GOT3 (cell line): Measurements from ENCODE around the gene ANTXRL.
"Not testable (repeated sequence)": the region's sequence is repeated elsewhere in the genome, so short reads cannot be mapped to it uniquely, and the experiment has no call there.

ENCODE experiments used
- DNase-seq: peaks from one replicate; lab custom pipeline; 2025; ENCODE audit warnings: mixed read lengths; lab: John Stamatoyannopoulos, UW

ANTXRL gene

DNA sequence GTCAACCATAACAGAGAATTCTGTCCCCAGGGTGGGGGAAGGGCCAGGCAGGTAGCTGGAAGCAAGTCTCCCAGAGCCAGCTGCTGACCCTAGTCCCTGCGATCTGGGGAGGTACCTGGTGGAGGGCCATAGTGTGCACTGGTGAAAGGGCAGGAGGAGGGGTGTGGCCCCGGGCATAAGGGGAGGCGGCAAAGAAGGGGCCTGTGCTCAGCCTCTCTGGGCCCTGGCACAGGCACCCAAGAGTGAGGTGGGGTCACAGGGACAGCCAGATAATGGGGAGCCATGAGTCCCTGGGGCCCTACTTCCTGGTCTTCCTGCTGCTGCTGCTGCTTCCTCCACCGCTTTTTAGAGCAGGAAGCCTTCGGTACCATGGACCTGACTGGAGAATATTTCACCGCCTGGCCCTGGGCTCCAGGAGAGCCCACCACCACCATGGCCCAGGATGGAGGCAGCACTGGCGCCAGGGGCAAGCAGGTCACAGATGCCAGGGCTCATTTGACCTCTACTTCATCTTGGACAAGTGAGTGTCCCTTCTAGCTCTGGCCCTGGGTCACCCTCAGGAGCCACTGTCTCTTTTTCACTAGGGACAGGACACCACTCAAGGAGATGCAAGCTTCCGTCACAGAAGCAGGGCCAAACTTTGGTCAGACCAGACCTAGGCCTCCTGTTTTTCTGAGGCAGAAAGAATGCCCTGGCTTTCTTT lies at the start of gene ANTXRL:
Gene ANTXRL (plus strand): TSS at position 7 of the 703 bp plus-strand sequence. CDS start 266 bp downstream, at position 273.
- DNase-seq: no peak

GRCh38 chr10:46237815-46238510 lies 48.8 kb upstream of the ANTXRL start:
- no peak for DNase-seq

GRCh38 chr10:46239247-46239646 lies 47.5 kb upstream of the ANTXRL start:
- DNase-seq: no peak

DNA sequence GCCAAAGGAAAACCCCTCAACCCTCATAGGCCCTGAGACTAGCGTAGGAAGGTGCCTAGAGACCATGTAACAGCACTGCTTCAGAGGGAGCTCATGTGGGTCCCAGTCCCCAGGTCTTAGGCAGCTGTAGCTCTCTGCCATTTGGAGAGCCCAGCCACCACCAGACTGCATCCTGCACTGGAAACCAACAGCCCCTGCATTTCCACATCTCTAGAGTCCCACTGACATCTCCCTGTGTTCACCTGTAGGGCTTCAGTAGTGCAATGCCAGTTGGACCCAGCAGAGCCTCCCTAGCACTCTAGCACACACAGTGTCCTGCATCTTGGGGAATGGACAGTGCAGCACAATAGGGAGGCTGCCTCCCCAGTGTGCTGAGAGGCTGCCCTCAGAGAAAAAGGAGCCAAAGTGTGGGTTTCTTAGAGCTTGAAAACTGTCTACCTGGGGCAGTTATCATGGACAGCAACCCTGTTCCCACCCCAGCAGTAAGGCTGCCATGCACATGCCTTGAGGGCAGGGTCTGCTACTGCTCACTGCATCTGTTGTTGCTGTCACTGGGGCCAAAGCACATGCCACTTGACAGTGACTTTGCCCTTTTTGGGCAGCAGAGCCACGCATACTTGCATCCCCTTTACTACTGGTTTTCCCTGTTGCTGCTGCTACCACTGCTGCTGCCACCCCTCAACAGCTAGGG lies 46.7 kb upstream of the ANTXRL start:
- no peak for DNase-seq

DNA sequence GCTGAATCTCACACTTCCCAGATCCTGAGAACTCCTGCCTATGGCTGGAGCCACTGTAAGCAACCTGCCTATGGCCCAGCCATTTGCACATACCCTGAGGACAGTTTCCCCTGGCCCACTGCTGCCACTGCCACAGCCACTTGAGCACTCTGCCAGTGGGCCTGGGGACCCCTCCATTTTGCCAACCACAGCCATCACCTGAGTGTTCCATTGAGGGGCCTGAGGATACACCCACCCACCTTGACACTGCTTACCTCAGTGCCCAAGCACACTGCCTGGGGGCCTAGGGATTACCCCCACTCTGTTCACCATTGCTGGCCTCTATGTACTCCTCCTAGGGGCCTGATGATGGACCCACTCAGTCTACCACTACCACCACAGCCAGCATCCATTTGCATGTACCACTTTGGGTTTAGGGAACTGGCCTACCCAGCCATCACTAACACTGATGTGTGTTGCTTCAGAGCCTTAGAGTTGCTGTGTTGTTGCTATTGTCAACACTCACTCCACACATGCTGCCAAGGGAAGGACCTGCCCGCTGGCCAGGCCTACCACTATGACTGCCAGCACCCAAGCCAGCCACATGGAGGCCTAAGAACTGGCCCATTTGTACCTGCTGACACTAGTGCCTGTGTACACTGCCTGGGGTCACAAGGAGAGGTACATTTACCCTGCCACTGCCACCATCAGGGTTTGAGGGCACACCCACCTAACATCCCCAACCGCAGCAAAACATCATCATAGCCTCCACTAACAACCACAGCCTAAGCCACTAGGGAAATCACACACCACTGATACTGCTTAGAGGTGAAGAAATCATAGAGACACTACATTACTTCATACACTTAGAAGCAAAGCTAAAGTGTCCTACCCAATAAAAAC lies 45.9 kb upstream of the ANTXRL start:
- DNase-seq: no peak

- DNase-seq: no peak
These were observed 41.4 kb upstream of the ANTXRL start for GRCh38 chr10:46245381-46245900.

GRCh38 chr10:46246400-46247180 lies 40.2 kb upstream of the ANTXRL start:
- not testable (repeated sequence) for DNase-seq

DNA sequence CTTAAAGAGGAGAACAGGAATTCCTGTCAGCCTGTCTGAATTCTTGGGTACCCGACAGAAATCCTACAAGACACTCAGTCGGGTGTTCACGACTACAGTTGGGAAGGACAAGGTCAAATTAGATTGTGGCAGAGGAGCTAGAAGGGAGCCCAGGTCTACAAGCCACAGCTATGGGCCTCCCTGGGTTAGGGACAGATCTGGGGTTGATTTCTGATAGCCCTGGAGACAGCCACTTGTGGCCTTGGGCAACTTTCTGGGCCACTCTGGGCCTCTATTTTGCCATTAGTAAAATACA lies 39.7 kb upstream of the ANTXRL start:
- no peak for DNase-seq

GRCh38 chr10:46247808-46248569 lies 38.8 kb upstream of the ANTXRL start:
- no peak for DNase-seq

- DNase-seq: no peak
These were observed 38.1 kb upstream of the ANTXRL start for GRCh38 chr10:46248651-46249146.

DNA sequence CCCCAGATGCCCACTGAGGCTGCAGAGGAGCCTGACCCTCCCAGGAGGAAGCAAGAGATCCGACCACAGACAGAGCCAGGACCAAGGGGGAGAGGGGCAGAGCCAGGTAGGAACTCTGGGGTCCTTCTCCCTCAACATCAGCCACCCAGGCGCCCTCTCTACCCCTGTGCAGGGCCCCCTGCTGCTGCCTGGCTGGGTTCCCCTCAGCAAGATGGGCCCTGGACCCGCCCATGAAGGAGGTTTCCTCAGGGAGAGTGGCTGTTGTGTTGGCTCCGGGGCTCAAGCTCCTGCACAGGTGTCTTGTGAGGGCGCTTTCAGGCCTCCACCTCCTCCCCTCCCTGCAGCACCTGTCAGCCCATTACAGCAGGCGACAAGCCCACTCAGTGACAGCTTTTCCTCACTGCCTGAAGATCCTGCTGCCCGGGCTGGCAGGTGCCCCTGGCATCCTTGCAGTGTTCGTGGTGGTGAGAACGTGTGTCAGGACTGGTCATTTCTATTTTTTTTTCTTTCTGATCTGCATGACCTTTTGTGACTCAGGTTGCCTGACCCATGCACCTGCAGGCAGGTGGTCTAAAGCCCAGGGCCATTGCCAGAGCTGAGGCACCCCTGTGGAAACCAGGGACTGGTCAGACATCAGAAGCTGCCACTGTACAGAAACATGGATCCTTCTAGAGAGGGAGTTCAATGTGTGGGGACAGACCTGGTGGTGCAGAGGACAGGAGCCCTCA lies 37.0 kb upstream of the ANTXRL start:
- DNase-seq: not testable (repeated sequence)

DNA sequence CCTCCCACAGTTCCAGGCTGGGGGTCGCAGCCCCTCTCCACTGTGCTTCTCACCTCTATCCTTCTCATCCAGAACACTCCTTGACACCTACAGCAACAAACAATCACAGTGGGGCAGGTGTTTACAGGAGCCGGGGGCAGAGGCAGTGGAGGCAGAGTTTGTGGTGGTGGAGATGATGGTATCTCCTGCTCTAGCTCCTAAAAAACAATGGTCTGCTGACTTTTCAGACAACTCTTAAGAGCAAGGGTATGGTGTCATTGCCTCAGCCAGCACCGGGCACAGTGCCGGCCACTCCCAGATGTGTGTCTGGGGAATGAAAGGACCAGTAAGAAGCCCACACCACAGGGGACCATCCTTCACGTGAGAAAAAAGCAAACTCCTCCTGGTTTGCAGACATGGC lies 36.3 kb upstream of the ANTXRL start:
- DNase-seq: no peak

DNA sequence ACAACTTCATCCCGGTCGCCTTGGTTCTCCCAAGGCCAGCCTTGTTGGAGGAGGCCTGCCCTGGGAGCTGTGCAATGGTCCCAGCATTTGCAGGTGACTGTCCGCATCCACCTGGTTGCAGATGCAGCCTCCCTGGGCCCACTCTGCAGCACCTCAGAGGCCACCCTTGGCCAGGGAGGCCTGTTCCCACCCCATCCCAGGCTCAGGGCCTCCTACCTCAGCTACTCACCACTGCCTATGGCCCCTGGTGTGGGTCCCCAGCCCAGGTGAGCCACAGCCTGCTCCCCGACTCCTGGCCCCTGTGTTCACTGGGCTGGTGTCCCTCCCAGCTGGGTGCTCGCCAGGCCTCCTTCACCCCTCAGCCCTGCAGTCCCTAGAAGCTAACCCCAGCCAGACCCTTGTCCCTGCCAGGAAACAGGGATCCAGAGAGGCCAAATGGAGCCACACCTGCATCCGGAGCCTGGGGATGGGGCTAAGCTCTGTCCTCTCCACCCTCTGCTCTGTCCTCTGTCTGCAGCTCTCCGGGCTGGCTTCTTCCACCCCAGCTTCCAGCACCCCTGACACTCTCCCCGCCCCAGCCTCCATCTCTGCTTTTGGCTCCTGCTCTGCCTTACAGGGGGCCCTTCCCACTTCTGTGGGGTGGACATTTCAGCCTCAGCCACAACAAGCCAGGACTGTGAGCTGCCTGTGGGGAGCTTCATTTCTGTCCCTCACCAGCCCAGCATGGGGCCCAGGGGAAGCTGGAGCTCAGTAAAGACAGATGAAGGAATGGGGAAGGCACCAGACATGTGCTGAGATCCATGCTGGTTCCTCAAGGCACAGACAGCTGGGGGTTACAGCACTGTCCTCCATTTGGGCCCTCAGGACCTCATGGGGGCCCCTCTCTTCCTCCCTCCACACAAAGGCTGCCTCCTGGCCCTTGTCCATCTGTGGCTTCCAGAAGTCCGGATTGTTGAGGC lies 35.6 kb upstream of the ANTXRL start:
- DNase-seq: no peak

DNA sequence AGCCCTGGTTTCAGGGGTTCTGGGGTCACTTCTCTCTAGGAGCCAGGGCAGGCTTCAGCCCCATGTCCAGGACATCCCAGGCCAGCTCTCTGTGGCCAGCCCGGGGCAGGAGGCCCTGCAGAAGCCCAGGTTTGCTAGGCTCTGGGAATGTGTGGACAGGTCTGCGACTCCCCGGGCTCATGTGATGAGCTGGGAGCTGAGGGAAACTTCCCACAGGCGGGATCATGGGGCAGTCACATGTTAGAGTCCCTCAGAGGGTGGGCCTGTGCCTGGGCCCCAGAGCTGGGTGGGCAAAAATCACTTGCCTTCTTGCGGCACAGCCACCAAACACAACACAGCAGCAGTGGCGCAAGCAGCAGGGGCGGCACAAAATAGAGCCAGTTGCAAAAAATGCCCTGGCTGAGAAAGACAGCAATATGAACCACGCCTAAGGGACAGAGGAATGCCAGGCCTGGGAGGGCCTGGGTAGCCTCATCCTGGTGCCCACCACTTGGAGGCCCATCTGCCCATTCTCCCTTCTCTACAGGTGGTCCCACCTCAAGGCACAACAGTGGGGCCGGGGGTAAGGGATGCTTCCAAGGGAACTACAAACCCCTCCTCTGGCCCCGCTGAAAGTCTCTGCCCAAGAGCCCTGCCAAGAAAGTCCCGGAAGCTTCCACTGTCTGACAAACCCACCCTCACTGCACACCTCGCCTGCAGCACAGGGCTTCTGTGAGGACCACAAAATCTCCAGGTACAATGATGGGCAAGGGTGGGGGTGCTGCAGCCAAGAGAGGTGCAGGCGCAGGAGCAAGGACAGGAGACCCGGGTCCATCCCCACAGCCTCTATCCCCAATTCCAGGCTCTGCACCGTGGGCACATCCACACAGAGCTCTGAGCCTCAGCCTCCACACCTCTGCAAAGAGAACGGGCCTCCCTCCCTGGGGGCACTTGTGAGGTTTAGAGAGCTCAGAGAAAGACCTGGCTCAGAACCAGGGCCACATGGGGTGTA lies 34.6 kb upstream of the ANTXRL start:
- DNase-seq: no peak

- no peak for DNase-seq
These were observed 33.5 kb upstream of the ANTXRL start for GRCh38 chr10:46253076-46254006.

- no peak for DNase-seq
These were observed 32.8 kb upstream of the ANTXRL start for GRCh38 chr10:46254007-46254383.
